HG02852 (cell line): ENCODE data around the gene TRIM31.
A peak's percentile ranks its signal among the peaks of the same experiment; 100 is the strongest.
"Not testable (repeated sequence)": the region's sequence is repeated elsewhere in the genome, so short reads cannot be mapped to it uniquely, and the experiment has no call there.

ENCODE experiments used
- ATAC-seq: cut with Tn5 transposase; IDR thresholded peaks from one replicate; pipeline ENCODE4 v1.9.1; 2021; ENCODE audit warnings: mild to moderate bottlenecking, moderate library complexity; ENCODE audit not compliant: unreplicated experiment

TRIM31 gene

DNA sequence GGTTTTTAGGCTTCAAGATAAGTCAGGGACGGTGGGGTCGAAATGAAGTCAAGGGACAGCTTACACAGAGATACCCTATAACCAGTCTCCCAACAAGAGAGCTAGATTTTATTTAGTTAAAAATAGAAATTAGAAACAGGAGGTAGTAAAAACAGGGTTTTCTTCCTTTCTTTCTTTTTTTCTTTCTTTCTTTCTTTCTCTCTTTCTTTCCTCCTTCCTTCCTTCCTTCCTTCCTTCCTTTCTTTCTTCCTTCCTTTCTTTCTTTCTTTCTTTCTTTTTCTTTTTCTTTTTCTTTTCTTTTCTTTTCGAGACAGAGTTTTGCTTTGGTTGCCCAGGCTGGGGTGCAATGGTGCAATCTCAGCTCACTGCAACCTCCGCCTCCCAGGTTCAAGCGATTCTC is 5.8 kb upstream of the TRIM31 start:
- not testable (repeated sequence) for ATAC-seq

DNA sequence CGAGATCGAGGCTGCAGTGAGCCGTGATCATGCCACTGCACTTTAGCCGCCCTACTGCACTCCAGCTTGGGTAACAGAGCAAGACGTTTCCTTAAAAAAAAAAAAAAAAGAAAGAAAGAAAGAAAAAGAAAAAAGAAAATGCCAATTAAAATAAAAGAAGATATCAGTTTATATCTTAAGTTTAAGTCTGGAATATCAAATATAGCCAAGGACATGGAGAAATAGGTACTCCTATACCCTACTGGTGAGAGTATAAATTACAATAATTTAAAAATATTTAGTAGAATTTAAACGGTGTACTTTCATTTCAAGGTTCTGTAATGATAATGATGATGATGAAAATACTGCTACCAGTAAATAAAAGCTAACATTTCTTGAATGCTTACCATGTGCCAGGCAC is 3.8 kb upstream of the TRIM31 start:
- ATAC-seq = no peak

- no peak for ATAC-seq
Measured at GRCh38 chr6:30113841-30114240, 951 bp upstream of the TRIM31 start.

- no peak for ATAC-seq
Measured at GRCh38 chr6:30112402-30112994, 392 bp downstream of the TRIM31 start.

- ATAC-seq = no peak
Measured at GRCh38 chr6:30111266-30111856, 1.5 kb downstream of the TRIM31 start.

- no peak for ATAC-seq
Measured at GRCh38 chr6:30104661-30105060, 8.2 kb downstream of the TRIM31 start.

- no peak for ATAC-seq
Measured at GRCh38 chr6:30103872-30104179, 9.1 kb downstream of the TRIM31 start.

- ATAC-seq = peak; percentile 70
Measured at GRCh38 chr6:30102970-30103871, 9.7 kb downstream of the TRIM31 start.

- no peak for ATAC-seq
Measured at GRCh38 chr6:30102414-30102969, 10.4 kb downstream of the TRIM31 start.

GRCh38 chr6:30101444-30102413 is 11.2 kb downstream of the TRIM31 start:
- ATAC-seq = no peak

- ATAC-seq = no peak
Measured at GRCh38 chr6:30100585-30101443, 12.1 kb downstream of the TRIM31 start.

- no peak for ATAC-seq
Measured at GRCh38 chr6:30100154-30100553, 12.7 kb downstream of the TRIM31 start.

GRCh38 chr6:30097902-30098768 is 14.8 kb downstream of the TRIM31 start:
- ATAC-seq = no peak

- no peak for ATAC-seq
Measured at GRCh38 chr6:30096829-30097228, 16.1 kb downstream of the TRIM31 start.

- ATAC-seq = no peak
Measured at GRCh38 chr6:30093951-30094661, 18.8 kb downstream of the TRIM31 start.

- no peak for ATAC-seq
Measured at GRCh38 chr6:30092852-30093543, 19.9 kb downstream of the TRIM31 start.

DNA sequence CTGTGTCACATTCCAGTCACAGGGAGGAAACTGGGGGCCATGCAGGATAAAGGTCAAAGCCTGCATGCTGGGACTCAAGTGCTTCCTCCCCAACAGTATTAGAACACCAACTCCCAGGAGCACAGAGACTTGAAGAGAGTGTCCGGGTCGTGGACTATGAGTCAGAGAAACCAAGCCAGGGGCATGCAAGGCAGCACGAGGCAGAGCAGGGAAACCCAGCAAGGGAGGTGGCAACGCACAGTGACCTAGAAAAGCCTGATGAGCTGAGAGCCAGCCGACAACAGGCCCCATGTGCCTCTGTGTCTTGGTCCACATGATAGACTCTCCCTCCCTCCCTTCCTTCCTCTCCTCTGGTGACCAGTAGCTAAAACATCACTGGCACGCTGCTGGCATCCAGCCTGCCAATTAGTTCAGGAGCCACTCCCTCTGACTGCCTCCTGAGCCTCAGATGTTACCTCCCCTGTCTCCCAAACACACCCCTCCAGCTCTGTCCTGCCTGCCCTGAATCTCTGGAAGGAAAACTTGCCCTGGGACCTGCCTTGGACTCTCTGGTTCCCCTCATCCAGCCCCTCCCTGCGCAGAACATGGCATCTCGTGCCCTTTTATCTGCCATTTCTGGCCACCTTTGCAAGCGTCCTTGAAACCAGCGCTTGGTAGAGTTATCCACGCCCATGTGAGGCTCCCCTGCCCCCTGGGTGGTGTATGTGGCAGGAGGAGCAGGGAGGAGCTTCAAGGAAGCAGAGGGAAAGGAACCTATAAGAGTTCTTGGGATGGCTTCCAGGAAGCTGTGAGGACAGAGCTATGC is 21.1 kb downstream of the TRIM31 start:
- no peak for ATAC-seq
